T-helper 9 cell (primary cell): Measurements from ENCODE around the gene ZFYVE21.

Source experiments
- DNase-seq: peaks from one replicate; pipeline ENCODE4 v3.0.0-alpha.2; 2020

The ZFYVE21 gene

DNA sequence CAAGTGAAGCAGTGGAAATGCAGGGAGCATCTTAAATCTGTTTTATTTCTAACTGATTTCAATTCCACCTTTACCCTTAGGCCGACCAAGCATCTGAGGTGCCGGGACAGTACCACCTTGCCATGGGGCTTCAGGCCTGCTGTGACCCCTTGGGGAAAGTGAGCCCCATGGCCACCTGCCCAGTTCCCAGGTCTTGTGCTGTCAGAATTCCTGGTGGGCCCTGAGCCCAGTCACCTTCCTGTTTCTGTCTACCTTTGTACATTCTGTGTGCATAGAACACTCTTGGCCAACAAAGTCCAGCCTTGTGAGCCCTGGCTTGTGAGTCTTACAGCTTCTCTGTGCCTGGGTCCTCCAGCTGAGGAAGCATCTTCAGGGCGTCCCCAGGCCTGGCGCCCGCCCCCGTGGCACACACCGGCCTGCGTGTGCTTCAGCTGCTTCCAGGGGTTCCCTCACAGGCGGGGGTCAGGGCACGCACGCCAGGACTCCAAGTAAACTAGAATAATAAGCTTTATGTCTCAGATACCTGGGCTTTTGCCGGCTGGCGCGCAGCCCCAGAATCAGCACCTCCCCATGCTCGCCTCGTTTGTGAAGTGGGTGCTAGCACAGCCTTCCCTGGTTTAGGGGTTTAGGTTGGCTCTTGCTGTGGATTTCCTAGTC, 10.3 kb downstream of the ZFYVE21 start:
- no peak for DNase-seq

DNA sequence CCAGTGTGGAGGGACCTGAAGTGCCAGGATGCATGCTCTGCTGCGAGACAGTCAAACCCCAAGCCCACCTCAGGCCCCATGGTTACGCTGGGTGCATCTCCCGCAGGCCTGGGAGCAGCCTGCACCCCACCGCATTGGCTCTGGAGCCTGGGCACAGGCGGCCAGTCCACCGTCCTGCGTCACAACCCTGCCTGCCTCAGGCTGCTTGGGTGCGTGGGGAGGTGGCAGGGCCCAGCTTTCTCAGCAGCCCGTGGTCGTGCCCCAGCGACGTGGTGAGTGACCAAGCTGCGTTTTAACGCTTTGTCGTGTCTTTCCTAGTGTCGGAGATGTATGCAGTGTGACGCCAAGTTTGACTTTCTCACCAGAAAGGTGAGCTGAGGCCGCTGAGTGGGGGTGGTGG, 10.9 kb downstream of the ZFYVE21 start:
- DNase-seq, result no peak

DNA sequence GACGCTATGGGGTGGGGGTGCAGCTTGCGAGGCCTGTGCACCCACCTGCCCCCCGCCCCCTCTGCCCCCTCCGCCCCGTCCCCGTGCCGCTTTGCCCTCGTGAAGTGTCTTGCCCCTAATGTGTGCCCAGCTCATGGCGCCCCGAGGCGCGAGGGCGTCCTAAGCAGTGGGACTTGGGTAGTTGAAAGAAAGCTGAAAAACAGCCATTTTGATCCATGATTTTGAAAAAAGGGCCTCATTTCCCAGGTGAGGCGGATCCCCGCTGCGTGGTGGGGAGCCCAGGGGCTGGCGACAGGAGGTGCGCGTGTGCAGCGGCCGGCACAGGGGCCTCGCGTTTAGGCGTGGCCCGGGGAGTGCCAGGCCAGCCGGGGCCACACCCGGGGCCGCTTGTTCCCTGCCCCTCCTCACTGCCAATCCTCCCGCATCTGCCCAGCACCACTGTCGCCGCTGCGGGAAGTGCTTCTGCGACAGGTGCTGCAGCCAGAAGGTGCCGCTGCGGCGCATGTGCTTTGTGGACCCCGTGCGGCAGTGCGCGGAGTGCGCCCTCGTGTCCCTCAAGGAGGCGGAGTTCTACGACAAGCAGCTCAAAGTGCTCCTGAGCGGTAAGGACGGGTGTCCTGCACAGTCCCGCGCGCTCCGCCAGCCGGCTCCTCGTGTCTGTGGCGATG, 11.8 kb downstream of the ZFYVE21 start:
- DNase-seq, result no peak

DNA sequence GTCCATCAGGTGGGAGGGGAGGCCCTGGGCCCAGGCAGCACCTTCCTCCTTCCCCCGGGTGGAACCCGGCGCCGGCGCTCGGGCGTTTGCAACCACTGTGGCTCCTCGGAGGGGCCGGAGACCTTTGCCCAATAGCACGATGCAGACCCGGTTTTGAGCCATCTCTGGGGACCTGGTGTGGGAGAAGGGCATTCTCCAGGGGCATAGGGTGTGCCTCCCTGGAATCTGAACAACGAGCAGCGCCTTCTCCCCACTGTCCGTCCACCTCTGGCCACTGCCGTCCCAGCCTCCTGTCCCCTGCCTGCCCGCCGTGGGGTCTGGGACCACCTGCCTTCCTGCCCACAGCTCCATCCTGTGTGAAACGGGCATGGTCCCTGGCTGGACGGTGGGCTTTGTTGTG, 12.5 kb downstream of the ZFYVE21 start:
- DNase-seq, result no peak

DNA sequence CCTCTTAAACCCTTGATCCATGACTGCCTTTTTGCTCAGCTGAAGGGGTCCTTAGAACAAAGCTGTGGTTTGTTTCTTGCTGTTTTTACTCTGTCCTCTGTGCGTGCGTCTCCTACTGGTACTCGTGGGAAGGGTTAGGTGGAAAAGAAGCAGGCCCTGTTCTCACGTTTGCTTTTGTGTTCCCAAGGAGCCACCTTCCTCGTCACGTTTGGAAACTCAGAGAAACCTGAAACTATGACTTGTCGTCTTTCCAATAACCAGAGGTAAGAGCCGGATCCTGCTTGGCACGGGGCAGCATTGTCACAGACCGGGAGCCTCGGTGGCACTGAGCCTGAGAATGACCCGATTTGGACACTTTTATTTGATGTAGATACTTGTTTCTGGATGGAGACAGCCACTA, 13.1 kb downstream of the ZFYVE21 start:
- no peak for DNase-seq

DNA sequence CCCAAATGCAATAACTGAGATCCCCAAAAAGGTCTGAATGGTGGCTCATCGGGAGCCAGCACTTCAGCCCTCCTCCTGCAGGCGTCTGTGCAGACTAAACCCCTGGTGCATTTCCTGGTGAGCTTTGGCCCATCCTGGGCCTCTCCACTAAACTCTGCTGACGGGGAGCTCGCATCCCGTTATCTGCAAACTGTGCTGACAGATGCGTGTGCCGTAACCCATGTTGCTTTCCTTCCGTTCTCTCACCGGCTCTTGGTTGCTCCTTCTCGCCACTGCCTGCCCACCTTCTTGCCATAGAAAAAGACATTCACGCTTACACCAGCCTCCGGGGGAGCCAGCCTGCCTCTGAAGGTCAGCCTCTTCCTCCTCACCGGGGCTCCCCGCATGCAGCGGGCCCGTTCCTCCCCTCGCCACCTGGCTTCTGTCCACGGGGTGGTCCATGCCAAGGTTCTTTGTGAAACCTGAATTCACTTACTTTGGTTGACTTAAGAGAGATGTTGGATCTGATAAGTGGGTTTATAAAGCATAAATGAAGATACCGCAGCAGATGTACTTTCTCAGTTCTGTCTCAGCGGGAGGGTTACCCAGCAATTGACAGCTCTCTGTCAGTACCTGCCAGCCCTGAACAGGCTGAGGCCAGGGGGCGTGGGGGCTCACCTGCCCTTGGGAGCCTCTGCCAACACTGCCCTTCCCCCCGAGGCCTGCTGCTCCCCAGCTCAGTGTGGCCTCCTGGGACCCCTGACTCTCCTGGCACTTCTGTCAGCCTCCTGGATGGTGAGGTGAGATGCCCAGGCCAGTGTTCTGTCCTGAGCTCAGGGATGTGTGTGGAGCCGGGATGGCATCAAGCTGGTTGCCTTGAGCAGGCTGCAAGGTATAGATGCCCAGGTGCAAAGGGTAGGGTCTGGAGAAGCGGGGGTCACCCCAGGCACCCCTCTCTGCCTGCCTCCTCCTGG, 14.2 kb downstream of the ZFYVE21 start:
- DNase-seq, result no peak

DNA sequence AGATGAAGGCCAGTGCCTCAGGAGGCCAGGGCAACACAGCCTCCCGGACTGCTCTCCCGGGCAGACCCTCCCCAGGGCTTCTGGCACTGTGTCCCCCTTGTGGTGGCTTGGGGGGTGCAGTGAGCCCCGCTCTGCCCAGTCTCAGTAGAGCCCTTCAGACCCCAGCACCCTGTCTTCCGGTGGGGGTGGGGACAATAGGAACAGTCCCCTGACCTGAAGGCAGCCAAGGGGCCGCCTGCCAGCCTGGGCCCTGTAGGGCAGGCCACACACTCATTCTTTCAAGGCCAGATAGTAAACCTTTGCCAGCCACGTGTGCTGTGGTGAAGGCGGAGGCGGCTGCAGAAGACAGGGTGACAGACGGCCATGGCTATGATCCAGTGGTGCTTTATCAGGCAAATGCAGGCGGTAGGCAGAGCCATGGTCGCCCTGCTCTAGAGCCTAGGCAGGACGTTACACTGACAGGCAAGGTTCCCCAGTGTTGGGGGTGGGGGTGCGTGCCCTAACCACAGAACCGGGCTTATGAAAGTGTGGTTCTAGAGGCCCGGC, 15.0 kb downstream of the ZFYVE21 start:
- no peak for DNase-seq

DNA sequence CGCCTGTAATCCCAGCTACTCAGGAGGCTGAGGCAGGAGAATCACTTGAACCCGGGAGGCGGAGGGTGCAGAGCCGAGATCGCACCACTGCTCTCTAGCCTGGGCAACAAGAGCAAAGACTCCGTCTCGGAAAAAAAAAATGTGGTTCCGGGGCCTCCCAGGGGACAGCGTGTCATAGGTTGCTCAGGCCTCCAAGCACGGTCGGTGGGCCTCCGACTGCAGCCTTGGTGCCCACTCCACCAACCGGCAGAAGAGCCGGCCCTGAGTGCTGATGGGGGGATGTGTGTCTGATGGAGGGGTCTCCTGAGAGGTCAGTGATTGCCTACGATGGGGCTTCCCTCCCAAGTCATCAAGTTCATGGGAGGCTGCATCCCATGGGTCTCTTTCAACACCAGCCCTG, 15.9 kb downstream of the ZFYVE21 start:
- no peak for DNase-seq

DNA sequence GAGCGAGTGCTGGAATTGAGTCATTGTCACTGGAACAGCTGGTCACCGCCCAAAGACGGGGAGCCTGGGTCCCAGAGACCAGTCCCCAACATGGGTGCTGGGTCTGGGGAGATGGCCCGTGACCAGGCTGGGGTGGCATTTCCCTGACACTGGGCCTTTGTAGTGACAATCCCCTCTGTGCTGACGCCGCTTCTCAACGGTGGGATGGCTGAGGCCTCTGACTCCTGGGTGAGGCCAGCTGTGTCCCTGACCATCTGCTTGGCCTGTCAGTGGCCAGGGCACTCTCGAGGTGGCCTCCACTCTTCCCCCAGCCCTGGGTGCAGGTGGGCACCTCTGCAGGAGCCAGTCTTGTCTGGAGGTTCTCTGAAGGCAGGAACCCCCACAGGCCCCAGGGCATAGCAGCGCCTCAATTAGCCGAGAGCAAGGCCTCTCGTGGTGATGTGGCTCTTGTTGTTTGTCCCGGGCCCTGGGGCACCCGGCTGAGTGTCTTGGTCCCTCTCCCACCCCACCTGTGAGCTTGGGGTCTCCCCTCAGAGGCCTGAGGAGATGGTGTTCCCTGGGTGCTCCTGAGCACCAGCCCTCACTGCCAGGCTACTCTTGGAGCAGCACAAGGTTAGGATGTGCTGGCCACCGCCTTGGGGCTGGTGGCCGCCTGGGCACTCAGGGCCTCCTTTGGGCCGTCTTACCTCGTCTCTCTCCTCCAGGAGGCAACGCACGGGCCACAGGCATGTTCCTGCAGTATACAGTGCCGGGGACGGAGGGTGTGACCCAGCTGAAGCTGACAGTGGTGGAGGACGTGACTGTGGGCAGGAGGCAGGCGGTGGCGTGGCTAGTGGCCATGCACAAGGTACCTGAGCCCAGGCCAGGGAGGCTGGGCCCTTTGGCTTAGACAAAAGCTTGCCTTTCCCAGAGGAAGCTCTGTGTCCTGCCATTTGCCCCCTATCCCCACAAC, 16.6 kb downstream of the ZFYVE21 start:
- DNase-seq, result no peak

DNA sequence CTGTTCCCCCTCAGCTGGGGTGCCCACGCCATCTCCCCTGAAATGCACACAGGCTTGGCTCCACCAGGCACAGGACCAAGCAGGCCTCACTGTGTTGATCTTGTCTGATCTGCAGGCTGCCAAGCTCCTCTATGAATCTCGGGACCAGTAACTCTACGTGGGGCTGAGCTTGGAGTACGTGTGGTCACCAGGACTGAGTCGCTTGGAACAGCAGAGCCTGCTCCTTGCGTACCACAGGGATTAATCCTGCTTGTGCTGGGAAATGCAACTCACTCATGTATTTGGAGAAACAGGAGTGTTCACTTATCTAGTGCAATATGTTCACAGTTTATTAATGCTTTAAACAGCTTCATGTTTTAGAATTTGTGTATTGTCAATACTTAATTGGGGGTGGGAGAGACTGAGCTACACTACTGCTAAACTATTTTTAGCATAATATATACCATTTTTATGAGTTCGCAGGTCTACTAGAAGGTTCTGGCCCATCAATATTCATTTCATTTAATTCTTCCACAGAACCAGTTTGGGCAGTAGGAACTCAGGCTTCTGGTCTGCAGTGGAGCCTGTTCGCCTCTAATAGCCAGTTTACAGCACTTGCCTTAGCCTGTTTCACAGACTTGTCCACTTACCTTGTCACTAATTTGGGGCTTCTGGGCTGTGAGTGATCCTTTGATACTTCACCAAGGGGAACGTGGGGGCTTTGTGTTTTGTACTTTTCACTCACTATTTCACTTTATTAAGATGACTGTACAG, 17.4 kb downstream of the ZFYVE21 start:
- no peak for DNase-seq

DNA sequence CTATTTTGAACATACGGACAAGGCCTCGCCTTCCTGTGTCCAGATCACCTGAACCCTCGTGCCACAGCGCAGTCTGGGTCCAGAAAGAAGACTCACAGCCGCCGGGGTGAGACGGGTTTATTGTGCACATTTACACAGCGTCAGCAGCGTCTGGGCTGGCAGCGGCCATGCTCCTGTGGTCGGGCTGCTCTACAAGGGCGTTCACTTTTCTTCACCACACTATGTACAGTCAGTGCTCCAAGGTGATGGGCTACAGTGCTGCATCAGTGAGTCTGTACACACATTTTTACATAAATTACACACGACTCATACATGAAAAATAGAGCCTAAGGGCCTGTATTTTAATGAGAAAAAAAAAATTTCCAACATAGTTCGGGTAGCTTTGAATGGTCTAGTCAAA, 18.0 kb downstream of the ZFYVE21 start:
- no peak for DNase-seq

DNA sequence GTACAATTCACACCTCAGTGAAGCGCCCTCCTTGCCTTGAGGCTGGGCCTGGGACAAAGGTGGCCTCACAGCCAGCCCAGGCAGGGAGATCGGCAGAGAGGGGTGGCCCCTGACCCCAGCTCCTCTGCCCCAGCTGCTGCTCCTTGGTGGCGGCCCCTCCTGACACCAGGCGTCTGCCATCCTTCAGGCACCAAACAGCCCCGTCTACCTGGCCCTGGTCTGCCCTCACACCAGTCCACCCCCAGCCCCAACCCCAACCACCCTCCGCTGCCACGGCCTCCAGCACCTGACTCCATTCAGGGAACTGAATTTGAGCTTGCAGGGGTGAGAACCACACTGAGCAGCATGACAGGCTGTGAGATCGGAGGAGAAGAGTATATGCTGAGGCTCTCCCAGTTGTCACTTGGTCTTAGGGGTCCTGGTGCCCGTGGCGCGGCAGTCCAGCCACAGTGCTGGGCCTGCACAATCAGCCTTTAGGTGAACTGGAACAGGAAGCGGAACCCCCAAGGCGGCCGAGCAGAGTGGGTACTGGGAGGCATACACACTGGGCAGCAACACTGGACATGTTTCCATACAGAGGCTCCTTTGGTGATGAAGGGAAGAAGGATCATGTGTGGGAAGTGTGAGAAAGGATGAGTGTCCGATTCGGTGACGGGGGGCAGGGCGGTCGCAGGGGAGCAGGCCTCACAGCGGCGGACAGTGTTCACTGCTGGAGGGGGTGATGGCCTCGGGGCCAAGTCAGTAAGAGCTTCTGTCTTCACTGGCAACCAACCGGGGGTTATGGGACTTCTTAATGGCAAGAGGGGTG, 18.7 kb downstream of the ZFYVE21 start:
- DNase-seq, result no peak

DNA sequence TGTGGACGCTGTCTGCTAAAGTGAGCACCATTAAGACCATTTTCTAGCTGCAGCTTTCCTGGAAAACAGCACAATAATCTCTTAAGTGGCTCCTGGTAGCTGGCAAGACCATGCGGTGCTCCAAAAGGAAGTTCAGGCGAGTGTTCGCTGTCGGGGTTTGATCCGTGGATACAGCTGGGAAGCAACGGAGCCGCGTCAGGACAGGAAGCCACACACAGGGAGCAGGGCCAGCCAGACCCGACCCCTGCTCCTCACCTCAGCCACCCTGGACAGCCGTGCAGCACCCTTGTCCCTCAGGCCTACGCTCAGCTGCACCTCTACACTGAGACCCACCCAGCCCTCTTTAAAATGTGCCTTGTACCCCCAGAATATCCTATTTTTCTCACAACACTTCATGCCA, 19.4 kb downstream of the ZFYVE21 start:
- DNase-seq, result no peak

DNA sequence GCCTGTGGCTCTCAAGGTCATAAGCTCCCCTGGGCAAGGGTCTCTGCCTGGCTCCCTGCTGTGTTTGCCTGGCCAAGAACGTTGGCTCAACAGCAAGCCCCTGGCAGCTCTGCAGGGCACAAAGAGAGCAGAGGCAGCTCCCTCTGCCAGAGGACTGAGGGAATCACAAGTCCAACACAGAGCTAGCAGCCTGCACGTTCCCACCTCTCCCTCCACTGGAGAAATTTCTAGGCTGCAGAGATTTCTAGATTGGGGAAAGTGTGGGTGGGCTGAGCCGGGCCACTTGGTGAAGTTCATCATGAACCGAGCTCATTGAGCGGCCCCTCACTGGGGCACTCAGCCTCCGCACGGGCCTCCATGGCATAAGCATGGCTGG, 19.8 kb downstream of the ZFYVE21 start:
- no peak for DNase-seq

DNA sequence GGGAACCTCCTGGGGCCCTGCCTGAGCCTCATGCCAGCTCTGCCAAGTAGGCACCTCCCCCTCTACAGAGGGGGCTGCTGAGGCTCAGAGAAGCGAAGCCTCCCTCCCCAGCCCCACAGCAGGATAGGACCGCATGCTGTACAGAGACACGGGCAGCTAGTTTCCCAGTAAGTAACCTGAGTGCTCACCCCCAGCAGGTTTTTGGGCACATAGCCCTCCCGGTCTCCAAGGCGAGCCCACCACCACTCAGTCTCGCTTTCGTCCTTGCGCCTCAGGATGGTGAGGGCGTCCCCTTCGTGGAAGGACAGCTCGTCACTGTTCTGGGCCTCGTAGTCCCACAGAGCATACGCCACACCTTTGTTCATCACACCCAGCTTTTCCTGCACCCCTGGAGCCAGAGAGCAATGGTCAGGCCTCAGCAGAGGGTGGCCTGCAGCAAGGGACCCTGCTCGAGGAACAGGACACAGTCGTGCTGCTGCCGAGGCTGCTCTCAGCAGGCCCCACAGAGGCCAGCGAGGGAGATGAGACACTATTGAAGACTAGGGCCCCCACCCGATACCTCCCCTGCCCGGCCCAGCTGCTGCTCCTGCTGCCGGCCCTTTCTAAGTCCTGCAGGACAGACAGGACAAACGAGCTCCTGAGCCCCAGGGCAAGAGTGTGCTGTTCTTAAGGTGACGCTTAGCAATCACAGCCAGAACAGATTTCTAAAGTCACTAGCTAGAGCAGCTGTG, 20.4 kb downstream of the ZFYVE21 start:
- DNase-seq, result no peak

DNA sequence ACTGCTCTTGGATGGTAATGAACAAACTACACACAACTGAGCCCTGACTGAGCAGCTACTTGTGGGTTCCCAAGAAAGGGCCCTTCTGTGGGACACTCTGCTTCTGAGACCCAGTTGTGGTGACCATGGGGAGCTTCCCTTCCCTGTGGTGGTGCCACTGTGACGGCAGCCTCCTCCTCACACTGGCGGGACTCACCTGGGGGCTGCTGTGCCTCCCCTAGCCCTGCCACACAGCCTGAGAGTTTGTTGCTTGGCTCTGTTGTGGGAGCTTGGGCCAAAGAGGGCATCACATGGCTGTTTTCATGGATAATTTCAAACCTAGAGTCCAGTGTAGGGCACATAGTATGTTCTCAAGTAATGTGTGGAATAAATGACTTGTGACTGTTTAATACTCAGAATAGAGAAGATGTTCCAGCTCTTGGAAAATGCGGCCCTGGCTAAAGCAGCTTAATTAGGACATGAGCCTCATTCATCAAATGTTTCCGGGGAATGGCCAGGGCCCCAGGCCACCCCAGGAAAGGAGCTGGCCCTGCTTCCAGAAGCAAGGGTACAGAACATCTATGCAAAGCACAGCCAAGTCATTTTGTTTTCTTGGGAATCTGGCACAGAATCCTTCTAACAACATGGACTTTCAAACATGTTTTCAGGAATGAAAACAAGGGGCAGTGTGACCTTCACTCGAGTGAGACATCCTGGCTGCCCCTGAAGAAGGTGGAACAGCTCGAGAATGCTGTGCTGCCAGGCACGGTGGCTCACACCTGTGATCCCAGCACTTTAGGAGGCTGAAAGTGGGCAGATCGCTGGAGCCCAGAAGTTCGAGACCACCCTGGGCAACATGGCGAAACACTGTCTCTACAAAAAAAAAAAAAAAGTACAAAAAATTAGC, 21.2 kb downstream of the ZFYVE21 start:
- no peak for DNase-seq

DNA sequence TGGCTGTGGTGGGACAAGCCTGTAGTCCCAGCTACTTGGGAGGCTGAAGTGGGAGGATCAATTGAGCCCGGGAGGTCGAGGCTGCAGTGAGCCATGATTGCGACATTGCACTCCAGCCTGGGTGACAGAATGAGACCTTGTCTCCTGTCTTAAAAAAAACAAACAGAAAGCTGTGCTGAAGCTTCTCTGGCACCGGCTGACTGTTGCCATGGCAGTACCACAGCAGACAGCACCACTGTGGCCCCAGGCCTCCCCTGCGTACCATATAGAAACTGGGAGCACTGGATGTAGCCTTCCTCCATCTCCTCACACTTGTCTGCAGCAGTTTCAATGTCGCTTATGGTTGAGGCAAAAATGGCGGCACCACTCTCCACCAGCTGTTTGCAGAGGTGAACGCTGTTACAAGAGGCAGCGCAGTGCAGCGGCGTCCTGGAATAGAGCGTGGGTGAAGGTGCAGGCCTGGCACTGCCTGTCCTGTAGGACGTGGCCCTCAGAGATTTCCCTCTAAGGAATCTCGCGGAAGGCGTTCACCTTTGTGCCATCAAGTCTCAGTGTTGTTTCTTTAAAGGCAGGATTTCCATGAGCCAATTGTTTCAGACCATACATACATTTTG, 21.9 kb downstream of the ZFYVE21 start:
- DNase-seq, result no peak

DNA sequence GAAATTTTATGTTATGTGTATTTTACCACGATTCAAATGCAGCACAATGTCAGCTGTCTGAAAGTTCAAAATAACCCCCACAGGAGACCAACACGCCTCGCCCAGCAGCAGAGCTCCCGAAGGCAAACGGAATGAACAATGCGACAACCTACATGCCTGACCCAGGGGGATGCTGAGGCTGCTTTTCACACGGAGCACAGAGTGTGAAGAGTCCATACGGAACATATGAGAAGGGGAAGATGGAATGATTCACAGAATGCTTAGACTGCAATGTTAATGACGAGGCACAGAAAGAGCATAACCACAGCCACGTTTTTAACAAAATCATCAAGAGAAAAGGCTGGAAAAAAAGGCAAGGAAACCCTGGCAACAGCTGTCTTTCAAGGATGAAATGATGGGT, 22.6 kb downstream of the ZFYVE21 start:
- no peak for DNase-seq
